Mucosa of stomach (tissue), 1 donor: ENCODE results near the gene MBD3L2B.
"Not testable (repeated sequence)": the region's sequence is repeated elsewhere in the genome, so short reads cannot be mapped to it uniquely, and the experiment has no call there.

Experiments
- H3K27me3 ChIP-seq: one replicate; pipeline ENCODE4 v1.7.0; 2013; ENCODE audit warnings: mild to moderate bottlenecking, low read length; ENCODE audit not compliant: control insufficient read depth, insufficient read depth
- H3K36me3 ChIP-seq: one replicate; pipeline ENCODE4 v1.7.0; 2013; ENCODE audit warnings: low read length; ENCODE audit not compliant: control insufficient read depth, insufficient read depth
- H3K4me1 ChIP-seq: one replicate; pipeline ENCODE4 v1.7.0; 2013; ENCODE audit warnings: mild to moderate bottlenecking, low read length; ENCODE audit not compliant: control insufficient read depth, insufficient read depth
- H3K4me3 ChIP-seq: one replicate; pipeline ENCODE4 v1.7.0; 2013; ENCODE audit warnings: low read length
- H3K9ac ChIP-seq: one replicate; pipeline ENCODE4 v1.7.0; 2013; ENCODE audit warnings: mild to moderate bottlenecking, low read length, moderate library complexity
- H3K9me3 ChIP-seq: one replicate; pipeline ENCODE4 v1.7.0; 2013; ENCODE audit warnings: mild to moderate bottlenecking, low read length, moderate library complexity; ENCODE audit not compliant: control insufficient read depth
- donor health status: Pancreatic carcinoma.

The MBD3L2B gene

DNA sequence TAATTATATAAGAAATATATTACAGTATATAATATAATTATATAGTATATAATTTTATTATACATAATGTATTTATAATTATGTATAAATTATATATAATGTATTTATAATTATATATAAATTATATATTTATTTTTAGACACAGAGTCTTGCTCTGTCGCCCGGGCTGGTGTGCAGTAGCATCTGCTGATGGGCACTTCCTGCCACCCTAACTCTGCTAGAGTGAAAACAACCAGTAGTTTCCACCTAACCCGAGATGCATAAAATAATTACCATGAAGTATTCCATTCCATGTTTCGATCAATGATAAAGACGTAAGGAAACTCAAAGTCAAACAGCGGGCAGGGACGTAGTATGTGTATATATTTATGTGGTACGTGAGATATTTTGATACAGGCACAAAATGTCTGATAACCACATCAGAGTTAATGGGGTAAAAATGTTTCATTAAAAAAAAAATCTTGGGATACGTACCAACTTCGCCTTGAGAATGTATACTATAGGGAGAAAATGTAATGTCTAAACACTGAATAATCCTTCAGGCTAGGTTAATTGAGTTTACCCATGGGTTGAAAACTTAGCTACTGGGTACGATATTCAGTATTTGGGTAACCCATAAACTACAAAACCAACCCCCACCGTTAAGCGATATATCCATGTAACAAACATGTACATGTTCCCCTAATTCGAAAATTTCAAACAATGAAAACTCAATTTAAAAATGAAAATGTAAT is 33.6 kb upstream of the MBD3L2B start:
- H3K4me1 ChIP-seq, H3K27me3 ChIP-seq, H3K9ac ChIP-seq, H3K9me3 ChIP-seq, H3K4me3 ChIP-seq, H3K36me3 ChIP-seq: not testable (repeated sequence)

DNA sequence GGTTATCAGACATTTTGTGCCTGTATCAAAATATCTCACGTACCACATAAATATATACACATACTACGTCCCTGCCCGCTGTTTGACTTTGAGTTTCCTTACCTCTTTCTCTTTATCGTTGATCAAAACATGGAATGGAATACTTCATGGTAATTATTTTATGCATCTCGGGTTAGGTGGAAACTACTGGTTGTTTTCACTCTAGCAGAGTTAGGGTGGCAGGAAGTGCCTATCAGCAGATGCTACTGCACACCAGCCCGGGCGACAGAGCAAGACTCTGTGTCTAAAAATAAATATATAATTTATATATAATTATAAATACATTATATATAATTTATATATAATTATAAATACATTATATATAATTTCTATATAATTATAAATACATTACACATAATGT is 31.7 kb upstream of the MBD3L2B start:
- not testable (repeated sequence) for H3K27me3 ChIP-seq, H3K9me3 ChIP-seq, H3K36me3 ChIP-seq, H3K4me3 ChIP-seq, H3K4me1 ChIP-seq, H3K9ac ChIP-seq

DNA sequence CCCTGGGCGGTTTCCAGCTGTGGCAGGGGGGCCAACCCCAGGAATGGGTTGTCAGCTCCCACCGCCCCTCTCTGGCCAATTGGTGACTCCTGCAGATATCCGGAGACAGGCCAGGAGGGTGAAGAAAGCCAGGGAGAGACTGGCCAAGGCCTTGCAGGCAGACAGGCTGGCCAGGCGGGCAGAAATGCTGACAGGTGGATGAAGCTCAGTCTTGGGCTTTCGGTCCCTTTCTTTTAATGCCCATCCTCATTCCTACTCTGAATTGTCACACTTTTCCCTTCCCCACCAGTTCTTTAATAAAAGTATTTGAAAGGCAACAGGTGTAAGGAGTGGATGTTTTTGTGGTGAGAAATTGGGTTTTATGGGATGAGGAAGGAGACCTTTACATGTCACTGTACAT is 30.2 kb upstream of the MBD3L2B start:
- not testable (repeated sequence) for H3K27me3 ChIP-seq, H3K36me3 ChIP-seq, H3K9ac ChIP-seq, H3K9me3 ChIP-seq, H3K4me1 ChIP-seq, H3K4me3 ChIP-seq

DNA sequence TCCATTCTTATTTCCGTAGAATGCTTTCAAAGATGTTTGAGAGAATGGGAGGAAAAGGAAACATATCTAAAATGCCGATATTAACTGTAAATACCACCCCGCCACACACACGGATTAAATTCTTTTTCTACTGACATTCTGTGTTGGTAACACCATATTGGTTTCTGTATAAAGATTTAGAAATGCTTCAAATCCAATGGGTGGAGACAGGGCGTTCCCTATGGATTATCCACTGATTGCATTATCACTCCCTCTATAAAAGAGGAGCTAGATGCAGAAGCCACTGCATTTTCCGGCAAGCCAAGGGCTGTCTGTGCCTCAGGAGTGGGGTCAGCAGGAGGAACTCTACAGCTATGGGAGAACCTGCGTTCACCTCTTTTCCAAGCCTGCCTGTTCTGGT is 27.8 kb upstream of the MBD3L2B start, which contains the start of gene MBD3L2:
Gene MBD3L2 (plus strand): TSS at position 301 of the 400 bp plus-strand sequence. CDS start 53 bp downstream, at position 354.
- not testable (repeated sequence) for H3K9me3 ChIP-seq, H3K4me3 ChIP-seq, H3K9ac ChIP-seq, H3K27me3 ChIP-seq, H3K36me3 ChIP-seq, H3K4me1 ChIP-seq

DNA sequence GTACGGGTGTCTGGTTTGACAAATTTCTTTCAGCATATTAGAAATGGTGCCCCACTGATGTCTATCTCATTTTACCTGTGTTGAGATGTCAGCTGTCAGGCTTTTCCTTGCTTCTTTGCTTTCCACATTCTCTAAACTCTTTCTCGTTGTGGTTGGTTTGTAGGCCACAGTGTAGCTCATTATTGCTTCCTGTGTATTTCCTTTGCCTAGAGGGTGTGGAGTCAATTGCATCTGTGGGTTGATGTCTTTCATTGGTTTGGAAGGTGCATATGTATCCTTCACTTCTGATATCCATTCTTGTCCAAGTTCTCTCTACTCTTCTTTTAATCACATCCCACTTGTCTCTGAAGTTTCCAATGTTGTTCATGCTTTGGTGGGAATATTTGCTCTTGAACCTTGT is 20.3 kb upstream of the MBD3L2B start:
- not testable (repeated sequence) for H3K9me3 ChIP-seq, H3K4me1 ChIP-seq, H3K36me3 ChIP-seq, H3K4me3 ChIP-seq, H3K27me3 ChIP-seq, H3K9ac ChIP-seq

DNA sequence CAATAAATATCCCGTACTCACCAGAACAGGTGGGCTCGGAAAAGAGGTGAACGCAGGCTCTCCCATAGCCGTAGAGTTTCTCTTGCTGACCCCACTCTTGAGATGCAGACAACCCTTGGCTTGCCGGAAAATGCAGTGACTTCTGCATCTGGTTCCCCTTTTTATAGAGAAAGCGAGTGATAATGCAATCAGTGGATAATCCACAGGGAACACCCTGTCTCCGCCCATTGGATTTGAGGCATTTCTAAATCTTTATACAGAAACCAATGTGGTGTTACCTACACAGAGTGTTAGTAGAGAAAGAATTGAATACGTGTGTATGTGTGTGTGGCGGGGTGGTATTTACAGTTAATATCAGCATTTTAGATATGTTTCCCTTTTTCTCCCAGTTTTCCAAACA is 18.8 kb upstream of the MBD3L2B start, which contains the start of gene MBD3L4:
Gene MBD3L4 (minus strand): TSS at position 101 of the 400 bp plus-strand sequence. CDS start 35 bp downstream, at position 66.
- H3K36me3 ChIP-seq, H3K4me3 ChIP-seq, H3K9ac ChIP-seq, H3K4me1 ChIP-seq, H3K9me3 ChIP-seq, H3K27me3 ChIP-seq: not testable (repeated sequence)

DNA sequence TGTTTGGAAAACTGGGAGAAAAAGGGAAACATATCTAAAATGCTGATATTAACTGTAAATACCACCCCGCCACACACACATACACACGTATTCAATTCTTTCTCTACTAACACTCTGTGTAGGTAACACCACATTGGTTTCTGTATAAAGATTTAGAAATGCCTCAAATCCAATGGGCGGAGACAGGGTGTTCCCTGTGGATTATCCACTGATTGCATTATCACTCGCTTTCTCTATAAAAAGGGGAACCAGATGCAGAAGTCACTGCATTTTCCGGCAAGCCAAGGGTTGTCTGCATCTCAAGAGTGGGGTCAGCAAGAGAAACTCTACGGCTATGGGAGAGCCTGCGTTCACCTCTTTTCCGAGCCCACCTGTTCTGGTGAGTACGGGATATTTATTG is 9.0 kb upstream of the MBD3L2B start, which contains the start of gene MBD3L5:
Gene MBD3L5 (plus strand): TSS at position 301 of the 400 bp plus-strand sequence. CDS start 34 bp downstream, at position 335.
- not testable (repeated sequence) for H3K9ac ChIP-seq, H3K4me3 ChIP-seq, H3K27me3 ChIP-seq, H3K9me3 ChIP-seq, H3K4me1 ChIP-seq, H3K36me3 ChIP-seq

DNA sequence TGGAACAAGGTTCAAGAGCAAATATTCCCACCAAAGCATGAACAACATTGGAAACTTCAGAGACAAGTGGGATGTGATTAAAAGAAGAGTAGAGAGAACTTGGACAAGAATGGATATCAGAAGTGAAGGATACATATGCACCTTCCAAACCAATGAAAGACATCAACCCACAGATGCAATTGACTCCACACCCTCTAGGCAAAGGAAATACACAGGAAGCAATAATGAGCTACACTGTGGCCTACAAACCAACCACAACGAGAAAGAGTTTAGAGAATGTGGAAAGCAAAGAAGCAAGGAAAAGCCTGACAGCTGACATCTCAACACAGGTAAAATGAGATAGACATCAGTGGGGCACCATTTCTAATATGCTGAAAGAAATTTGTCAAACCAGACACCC is 7.6 kb upstream of the MBD3L2B start:
- not testable (repeated sequence) for H3K4me1 ChIP-seq, H3K9ac ChIP-seq, H3K36me3 ChIP-seq, H3K27me3 ChIP-seq, H3K9me3 ChIP-seq, H3K4me3 ChIP-seq

DNA sequence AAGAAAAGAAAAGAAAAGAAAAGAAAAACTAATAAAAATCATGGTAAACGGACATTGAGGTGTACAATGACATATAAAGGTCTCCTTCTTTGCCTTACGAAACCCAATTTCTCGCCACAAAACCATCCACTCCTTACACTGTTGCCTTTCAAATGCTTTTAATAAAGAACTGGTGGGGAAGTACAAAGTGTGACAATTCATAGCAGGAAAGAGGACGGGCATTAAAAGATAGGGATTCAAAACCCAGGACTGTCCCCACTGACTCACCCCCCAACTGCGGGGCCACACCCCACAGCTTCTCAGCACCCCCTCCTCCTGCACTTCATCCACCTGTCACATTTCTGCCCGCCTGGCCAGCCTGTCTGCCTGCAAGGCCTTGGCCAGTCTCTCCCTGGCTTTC is 2.4 kb downstream of the MBD3L2B start:
- no peaks in the 10 kb centered on the region for H3K4me1 ChIP-seq
- H3K9ac ChIP-seq, result no peak overlapping the region
- H3K9me3 ChIP-seq, result no peaks in the 10 kb centered on the region
- H3K4me3 ChIP-seq, result no peak overlapping the region
- H3K27me3 ChIP-seq, result no peaks in the 10 kb centered on the region
- no peaks in the 10 kb centered on the region for H3K36me3 ChIP-seq

DNA sequence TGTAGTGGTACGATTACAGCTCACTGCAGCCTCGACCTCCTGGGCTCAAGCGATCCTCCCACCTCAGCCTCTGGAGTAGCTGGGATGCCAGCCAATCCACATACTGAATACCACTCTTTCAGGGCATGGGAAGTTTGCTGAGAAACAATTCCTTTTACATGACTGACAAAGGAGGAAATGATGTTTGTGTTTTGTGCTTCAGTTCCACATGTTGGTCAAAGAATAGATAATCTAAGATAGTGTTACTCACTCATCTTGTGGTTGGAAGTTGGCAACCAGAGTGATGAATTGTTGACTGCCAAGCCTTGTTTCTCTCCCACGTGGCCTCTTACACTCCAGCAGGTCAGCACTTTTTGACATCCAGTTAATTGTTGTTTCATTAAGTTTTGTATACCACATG is 7.6 kb downstream of the MBD3L2B start:
- Histone ChIP-seq H3K4me3 (no peak overlapping the region), H3K4me1 (no peaks in the 10 kb centered on the region), H3K9ac (no peak overlapping the region), H3K27me3 (no peaks in the 10 kb centered on the region), H3K9me3 (no peaks in the 10 kb centered on the region), H3K36me3 (no peaks in the 10 kb centered on the region)

DNA sequence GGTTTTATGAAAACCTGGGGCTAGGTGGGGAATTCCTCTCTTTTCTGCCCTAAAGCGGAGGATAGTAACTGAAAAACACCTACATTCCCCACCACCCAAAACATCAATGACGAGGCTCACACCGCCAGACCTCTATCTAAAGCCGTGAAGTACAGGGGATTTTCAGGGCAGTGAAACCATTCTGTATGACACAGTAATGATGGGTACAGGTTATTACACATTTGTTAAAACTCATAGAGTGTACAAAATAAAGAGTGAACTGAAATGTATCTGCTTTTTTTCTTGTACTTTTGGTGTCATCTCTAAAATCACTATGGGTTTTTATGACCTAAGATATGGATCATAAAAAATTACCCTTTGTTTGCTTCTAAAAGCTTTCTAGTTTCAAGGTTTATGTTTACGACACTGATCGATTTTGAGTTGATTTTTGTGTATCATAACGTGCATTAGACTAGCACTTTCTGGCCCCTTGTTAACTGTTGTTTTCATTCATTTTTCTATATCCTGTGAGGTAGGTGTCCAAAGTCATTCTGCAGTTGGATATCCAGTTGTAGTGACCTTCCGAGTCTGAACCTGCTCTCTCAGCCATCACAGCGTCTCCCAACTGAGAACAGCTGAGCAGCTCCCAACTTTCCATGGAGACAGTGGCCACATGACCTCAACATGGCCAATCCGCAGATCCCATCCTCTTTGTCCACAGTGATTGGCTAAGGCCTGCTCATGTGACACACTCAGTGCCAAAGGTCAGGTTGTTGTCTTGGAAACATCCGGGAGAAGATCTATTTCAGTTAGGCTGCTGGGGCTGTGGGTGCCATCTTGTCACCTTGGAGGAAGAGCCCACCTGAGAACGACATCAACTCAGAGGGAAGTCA is 10.3 kb downstream of the MBD3L2B start:
- Histone ChIP-seq H3K4me1 (no peaks in the 10 kb centered on the region), H3K27me3 (no peaks in the 10 kb centered on the region), H3K9me3 (no peaks in the 10 kb centered on the region), H3K36me3 (no peaks in the 10 kb centered on the region), H3K4me3 (no peak overlapping the region), H3K9ac (no peak overlapping the region)

DNA sequence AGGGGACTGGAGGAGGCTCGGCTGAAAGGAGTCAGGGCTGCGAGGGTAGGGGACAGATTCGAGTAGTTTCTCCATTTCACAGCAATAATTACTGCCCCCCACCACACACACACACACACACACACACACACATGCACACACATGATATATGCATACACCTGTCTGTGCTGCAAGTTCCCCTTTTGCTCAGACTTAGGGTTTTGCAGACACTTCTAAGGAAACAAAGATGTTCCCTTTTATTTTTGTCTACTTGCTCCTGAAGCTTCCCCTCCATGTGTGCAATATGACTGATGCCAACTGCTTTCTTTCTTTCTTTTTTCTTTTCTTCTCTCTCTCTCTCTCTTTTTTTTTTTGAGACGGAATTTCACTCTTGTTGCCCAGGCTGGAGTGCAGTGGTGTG is 13.4 kb downstream of the MBD3L2B start:
- H3K4me1 ChIP-seq, result no peaks in the 10 kb centered on the region
- no peaks in the 10 kb centered on the region for H3K36me3 ChIP-seq
- no peaks in the 10 kb centered on the region for H3K9me3 ChIP-seq
- H3K4me3 ChIP-seq, result no peak overlapping the region
- no peak overlapping the region for H3K9ac ChIP-seq
- no peaks in the 10 kb centered on the region for H3K27me3 ChIP-seq
